Stimulated activated CD8-positive, alpha-beta memory T cell treated with anti-CD3 and anti-CD28 coated beads, Interleukin-12 subunit alpha, Interleukin-12 subunit beta, amount 100 ng/mL, for 24 hours (primary cell): ENCODE results near the gene NPFFR2.
"Not testable (repeated sequence)": the region's sequence is repeated elsewhere in the genome, so short reads cannot be mapped to it uniquely, and the experiment has no call there.

Source experiments
- DNase-seq: peaks from one replicate; pipeline ENCODE4 v3.0.0-alpha.2; 2020; ENCODE audit errors: extremely low read depth

Gene NPFFR2

GRCh38 chr4:72111863-72112262 lies 80.1 kb downstream of the NPFFR2 start:
- no peak for DNase-seq

- DNase-seq, result no peak
Measured at GRCh38 chr4:72112514-72113156, 80.8 kb downstream of the NPFFR2 start.

- DNase-seq, result no peak
Measured at GRCh38 chr4:72118017-72118416, 86.2 kb downstream of the NPFFR2 start.

GRCh38 chr4:72119946-72120345 lies 88.1 kb downstream of the NPFFR2 start:
- DNase-seq, result no peak

GRCh38 chr4:72128741-72129140 lies 96.9 kb downstream of the NPFFR2 start:
- no peak for DNase-seq

GRCh38 chr4:72136429-72136828 lies 104.6 kb downstream of the NPFFR2 start:
- DNase-seq, result no peak

- not testable (repeated sequence) for DNase-seq
Measured at GRCh38 chr4:72139997-72140396, 108.2 kb downstream of the NPFFR2 start.

GRCh38 chr4:72144241-72144640 lies 112.4 kb downstream of the NPFFR2 start:
- no peak for DNase-seq

- no peak for DNase-seq
Measured at GRCh38 chr4:72152731-72153130, 120.9 kb downstream of the NPFFR2 start.

- not testable (repeated sequence) for DNase-seq
Measured at GRCh38 chr4:72153634-72154033, 121.8 kb downstream of the NPFFR2 start.

GRCh38 chr4:72169285-72169684 lies 137.5 kb downstream of the NPFFR2 start:
- not testable (repeated sequence) for DNase-seq

GRCh38 chr4:72169861-72170260 lies 138.1 kb downstream of the NPFFR2 start:
- no peak for DNase-seq

- no peak for DNase-seq
Measured at GRCh38 chr4:72171761-72172160, 140.0 kb downstream of the NPFFR2 start.

- DNase-seq, result no peak
Measured at GRCh38 chr4:72179342-72179741, 147.5 kb downstream of the NPFFR2 start.

- no peak for DNase-seq
Measured at GRCh38 chr4:72186714-72187113, 154.9 kb downstream of the NPFFR2 start.

GRCh38 chr4:72194046-72194445 lies 162.2 kb downstream of the NPFFR2 start:
- DNase-seq, result no peak

- no peak for DNase-seq
Measured at GRCh38 chr4:72194453-72194852, 162.7 kb downstream of the NPFFR2 start.
